NCI-H2196 (cell line): Measurements from ENCODE around the gene RBMS1.
"Not testable (repeated sequence)": the region's sequence is repeated elsewhere in the genome, so short reads cannot be mapped to it uniquely, and the experiment has no call there.

Source experiments
- DNase-seq: peaks from one replicate; lab custom pipeline; 2025; ENCODE audit not compliant: unreplicated experiment; lab: John Stamatoyannopoulos, UW

RBMS1 gene

GRCh38 chr2:160434254-160434948 is 59.2 kb downstream of the RBMS1 start:
- DNase-seq, result no peak

DNA sequence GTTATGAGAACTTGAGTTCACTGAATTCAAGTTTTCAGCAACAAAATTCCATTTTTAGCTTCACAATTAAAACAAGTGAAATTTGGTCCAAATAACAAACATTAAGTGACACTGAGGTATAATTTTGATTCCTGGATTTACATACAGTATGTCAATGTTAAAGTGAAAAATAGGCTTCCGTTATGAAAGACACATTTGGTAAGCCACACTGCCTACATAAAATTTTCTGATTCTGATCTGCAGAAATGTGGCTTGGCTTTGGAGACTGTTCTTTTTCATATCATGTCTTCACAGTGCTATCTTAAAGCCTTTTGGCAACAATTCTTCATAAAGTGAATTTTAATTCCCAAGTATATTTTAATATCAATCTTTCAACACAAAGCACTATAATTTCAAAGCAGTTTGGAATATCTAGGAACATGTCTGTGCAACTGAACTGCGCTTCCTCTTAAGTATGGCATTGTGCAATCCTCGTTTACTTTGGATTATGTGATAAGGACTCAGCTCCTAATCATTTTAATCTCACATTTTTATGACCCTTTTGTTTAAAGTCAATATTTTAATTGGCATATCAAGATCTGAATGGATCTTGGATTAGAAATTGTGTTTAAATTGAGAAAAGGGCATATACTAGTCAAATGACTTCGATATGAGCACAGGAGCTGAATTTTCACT is 60.0 kb downstream of the RBMS1 start:
- peak; percentile 18 for DNase-seq

DNA sequence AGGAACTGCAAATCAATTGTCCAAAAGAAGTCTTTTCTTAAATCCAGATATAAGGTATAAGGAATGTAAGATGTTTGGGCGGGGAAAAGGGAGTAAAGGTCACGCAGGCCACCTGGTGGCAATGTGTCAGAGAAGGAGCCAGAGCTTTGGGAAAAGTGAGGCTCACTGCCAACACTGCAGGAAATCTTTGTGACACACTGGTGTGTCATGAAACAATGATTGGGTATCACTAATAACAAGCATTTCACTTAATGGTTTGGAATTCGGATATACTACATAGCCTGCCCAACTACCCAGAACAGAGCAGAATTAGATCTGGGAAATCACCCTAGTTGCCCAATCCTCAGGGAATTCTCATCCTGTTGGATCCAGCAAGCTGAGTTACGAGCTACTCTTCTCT is 61.0 kb downstream of the RBMS1 start:
- DNase-seq, result no peak

DNA sequence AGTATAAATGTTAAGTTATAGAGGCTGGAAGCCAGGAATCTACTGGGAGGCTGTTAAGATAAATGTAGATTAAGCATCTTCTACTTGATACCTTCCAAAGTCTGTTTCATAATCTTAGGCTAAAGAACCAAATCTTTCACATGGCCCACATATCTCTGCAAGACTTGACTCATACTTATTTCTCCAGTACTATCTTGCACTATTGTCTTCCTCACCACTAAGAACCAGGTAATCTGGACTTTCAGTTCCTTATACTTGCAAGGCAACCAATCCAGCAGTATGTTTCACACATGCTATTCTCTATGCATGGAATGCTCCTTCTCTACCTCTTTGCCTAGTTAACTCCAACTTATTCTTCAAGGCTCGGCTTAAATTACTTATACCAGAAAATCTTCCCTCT is 62.2 kb downstream of the RBMS1 start:
- no peak for DNase-seq

- DNase-seq, result no peak
These were observed 63.6 kb downstream of the RBMS1 start for GRCh38 chr2:160430001-160430344.

DNA sequence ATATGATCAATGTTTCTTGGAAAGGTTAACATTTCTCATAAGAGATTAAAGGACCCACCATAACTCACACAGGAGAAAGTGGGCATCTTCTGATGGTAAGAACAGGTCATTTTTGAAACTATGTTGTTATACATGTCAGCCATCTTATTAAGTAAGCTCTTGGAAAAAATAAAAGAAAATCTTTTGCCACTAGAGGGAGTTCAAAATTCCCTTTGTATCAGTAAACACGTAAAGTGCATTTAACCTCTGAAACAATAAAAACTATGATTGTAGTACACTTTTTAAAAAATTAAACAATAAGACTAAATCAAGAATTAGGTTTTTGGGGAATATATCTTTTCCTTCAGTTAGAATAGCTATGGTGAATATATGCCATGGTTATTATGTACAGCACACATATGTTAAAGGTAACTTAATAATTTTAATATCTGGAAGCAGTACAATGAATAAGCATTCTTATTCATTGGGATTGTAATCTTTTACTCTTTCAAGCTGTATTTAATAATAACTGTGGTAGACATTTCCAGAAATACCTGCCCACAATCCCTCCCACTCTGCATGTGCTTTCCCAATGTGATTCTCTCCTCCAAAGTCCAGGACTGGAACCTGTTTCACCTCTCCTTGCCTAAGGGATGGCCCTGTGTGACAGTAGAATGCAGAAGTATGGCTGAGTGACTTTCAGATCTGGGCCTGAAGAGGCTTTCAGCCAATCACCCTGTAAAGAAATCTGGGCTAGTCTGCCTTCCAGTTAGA is 64.2 kb downstream of the RBMS1 start:
- DNase-seq, result peak; percentile 58

- no peak for DNase-seq
These were observed 65.2 kb downstream of the RBMS1 start for GRCh38 chr2:160428405-160428763.

GRCh38 chr2:160427629-160428404 is 65.8 kb downstream of the RBMS1 start:
- no peak for DNase-seq

- no peak for DNase-seq
These were observed 67.0 kb downstream of the RBMS1 start for GRCh38 chr2:160426604-160427003.

DNA sequence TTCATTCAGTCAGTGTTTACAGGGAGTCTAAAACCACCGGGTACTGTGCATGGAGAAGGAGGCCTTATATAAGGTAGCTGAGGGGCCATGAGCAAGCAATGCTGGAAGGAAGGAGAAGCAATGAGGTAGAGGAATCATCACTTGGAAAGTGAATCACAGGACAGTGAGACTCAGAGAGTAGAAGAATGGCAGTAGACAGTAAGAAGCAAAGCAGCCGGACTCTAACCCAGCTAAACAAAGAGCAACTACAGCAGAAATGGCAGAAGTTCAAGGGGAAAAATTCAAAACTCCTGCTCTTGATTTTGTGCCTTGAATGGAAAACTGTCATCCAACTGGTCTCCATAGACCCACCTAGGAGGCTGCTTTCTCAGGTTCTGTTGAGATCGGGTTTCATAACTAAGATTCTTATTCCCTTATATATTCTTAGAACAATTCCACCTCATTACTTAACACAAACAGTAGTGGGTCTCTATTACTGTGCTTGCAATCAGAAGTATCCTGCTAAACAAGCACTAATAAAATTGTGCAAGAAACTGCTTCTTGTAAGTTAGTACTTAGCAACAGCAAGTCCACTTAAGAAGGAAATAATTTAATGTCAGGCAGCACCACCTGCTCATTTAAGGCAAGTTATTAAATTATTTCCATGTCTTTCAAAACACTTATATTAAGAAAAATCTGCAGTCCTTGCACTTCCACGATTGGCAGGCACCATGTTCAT is 68.0 kb downstream of the RBMS1 start:
- no peak for DNase-seq

- no peak for DNase-seq
These were observed 70.5 kb downstream of the RBMS1 start for GRCh38 chr2:160423126-160423525.

GRCh38 chr2:160421646-160422501 is 71.7 kb downstream of the RBMS1 start:
- DNase-seq, result not testable (repeated sequence)

DNA sequence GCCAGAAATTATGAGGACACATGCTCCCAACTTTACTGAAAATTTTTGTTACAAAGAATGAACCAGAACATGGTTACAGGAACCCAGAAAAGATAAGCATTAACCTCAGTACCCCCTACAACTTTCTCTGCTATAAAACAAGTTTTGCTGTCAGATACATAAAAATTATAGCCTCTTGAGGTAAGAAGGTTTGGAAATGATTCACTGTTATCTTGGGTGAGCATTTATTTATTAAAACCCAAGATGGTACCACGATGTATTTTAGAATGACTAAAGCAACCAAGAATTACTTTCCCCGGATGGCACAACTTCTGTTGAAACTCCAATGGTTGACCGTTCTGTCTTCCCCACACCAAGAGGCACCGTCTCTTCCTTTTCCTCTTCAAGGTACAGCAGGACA is 72.9 kb downstream of the RBMS1 start:
- DNase-seq, result no peak

GRCh38 chr2:160419776-160420505 is 73.7 kb downstream of the RBMS1 start:
- no peak for DNase-seq

GRCh38 chr2:160418853-160419252 is 74.8 kb downstream of the RBMS1 start:
- no peak for DNase-seq

DNA sequence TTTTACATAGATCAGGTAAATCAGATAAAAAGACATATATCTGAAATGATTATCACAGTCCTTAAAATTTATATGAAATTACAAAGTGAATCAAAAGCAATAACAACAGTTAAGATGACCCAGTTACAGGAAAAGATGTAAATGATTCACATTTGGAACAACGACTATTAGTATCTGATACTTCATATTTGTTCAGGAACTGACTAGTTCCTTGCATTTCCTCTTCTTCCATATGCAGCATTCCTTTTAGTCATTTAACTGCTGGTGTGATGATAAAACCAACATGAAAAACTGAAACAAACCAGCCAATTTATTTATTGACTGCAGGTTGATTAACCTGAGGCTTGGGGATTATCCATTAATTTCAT is 75.2 kb downstream of the RBMS1 start:
- DNase-seq, result no peak

GRCh38 chr2:160417745-160418397 is 75.7 kb downstream of the RBMS1 start:
- DNase-seq, result no peak

GRCh38 chr2:160415991-160416390 is 77.6 kb downstream of the RBMS1 start:
- no peak for DNase-seq

DNA sequence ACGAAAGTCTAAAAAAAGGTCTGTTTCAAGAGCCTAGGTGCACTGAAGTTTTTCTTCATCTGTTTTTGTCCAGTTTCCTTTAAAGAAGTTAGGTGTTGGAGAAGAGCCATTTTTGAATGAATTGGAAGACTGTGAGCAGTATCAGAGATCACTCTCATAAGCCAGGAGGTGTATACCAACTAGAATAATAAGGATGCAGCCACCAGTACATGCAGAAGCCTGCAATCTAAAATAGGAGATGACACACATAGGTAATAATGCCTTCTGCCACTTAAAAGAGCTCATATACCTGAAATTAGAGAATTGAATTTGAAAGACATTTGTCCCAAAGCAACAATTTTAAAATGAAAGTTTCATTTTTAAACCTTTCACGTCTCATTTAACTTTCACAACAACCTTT is 81.7 kb downstream of the RBMS1 start:
- DNase-seq, result no peak
